CD4-positive, alpha-beta T cell treated with Interleukin-6 at 100 ng/mL for 8 hours (primary cell): ENCODE results near the gene ABCA2.

Source experiments
- DNase-seq: peaks from one replicate; pipeline ENCODE4 v3.0.0-alpha.2; 2020; ENCODE audit warnings: mixed read lengths, low spot score

Gene ABCA2

DNA sequence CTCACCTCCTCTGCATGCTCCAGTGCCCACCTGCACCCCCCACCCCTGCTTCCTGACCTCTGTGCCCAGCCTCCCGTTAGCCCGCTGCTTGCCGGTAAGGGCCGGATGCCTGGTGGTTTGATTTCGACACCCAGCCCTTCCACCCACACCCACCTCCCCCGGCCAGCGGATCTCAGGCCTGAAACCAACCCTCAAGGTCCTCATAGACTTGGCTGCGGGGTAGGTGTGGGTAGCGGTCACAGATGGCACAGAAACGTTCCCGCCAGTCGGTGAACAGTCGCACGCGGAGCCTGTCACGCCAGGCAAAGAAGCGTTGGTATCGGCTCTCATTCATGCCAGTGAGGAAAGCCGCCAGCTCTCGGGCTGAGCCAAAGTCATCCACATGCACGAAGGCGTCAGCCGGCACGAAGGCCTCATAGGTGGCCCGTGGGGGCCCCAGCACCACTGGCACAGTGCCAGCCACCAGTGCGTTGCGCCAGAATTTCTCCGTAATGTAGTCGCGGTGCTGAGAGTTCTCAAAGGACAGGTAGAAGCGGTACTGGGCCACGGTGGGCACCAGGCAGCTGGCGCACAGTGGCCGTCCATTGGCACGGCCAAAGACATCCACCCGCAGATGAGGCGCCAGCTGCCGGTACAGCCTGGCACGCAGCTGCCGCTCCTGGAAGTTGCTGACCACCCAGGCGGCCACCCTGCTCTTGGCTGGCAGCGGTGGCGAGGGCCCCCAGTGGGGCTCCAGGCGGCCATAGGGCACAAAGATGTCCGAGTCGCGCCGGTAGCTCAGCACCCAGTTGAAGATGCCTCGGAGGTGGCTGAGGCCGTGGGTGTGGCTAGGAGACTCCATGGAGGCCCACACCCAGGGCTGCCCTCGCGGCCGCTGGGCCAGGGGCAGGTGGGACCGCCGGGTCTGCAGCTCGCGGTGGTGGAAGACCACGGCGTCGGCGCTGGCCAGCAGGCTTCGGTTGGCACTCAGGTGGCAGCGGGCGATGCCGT, 2.8 kb upstream of the ABCA2 start:
- DNase-seq, result peak; percentile 39

DNA sequence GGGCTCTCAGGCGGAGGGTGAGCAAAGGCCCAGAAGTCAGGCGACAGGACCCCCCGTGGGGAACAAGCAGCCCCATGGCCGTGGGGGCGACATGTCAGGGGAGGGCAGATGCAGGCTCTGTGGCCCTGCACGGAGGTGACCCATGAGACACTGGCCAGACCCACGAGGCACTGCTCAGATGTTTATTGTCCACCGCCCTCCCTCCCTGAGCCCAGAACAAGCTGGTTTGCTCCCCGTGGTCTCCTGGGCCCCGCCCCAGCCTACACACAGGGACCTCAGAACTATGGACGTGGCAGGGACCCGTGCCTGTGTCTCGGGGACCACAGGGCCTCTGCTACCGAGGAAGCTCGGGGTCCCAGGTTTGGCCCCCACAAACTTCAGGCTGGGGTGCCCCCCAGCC, 2.0 kb upstream of the ABCA2 start:
- DNase-seq, result no peak

DNA sequence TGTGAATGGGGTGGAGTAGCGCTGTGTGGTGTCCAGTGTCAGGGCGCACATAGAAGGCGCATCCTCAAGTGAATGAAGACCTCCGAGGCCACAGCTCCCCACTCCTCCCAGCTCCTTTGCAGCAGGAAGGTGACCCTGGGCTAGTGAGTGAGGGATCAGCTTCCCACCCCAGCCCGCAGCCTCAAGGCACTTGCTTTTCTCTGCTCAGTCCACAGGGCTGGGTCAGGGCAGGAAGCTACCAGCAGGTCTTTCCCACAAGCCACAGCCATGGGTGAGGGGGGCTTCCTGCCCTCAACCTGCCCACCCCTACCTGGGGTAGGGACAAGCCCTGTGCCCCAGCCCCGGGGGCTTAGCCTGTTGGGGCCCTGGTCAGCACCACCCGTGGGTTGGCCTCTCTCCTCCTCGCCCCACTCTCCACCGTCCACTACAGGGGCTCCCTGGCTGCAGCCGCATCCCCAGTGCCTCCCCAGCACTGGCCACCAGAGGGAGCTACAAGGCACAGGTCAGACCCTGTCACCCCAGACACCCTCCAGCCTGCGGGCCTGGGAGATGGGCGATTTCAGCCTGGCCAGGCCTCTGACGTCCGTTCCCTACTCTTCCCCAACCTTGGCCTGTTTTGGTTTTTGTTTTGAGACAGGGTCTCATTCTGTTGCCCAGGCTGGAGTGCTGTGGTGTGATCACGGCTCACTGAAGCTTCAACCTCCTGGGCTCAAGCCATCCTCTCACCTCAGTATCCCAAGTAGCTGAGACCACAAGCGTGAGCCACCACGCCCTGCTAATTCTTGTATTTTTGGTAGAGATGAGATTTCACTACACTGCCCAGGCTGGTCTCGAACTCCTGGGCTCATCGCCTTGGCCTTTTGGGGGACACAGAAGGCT, 1.3 kb upstream of the ABCA2 start:
- peak; percentile 58 for DNase-seq

GRCh38 chr9:137028263-137029057, 423 bp upstream of the ABCA2 start:
- DNase-seq, result peak; percentile 61

DNA sequence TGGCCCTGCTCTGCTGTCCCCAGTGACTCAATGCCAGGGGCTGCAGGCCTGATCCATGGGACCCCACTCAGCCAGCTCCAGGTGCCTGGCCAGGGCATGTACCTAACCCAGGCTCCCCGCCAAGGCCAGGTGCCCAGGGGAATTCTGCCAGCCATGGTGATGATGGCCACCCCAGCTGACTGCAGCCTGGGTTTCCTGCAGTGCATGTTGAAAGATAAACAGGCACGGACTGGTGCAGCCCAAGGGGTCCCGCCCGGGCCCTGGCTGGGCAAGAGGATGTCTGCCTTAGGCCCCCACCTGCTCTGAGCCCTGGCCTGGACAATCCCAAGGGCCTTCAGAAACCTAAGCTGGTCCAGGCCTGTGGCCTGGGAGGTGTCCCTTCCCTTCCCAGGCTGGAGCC, 1.2 kb downstream of the ABCA2 start:
- DNase-seq, result no peak

GRCh38 chr9:137026384-137026783, 1.7 kb downstream of the ABCA2 start:
- no peak for DNase-seq

DNA sequence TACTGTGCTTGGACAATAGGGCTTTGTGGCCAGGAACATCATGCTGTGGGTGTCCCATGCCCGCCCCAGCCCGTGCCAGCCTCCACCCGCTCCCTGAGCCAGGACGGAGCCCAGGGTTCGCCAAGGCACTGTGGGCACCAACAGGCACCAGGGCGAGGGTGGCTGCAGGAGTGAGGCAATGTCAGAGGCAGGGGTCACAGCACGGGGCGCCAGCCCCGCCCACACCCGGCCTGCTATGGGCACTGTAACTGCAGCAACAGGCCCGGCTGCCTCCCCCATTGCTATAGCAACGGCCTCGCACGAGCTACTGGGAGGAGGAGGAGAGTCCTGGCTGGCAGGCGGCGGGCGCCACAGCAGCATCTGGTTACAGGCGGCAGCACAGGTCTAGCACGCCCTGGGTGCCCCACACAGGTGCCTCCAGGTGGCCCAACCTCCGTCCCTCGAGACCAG, 2.5 kb downstream of the ABCA2 start:
- no peak for DNase-seq

DNA sequence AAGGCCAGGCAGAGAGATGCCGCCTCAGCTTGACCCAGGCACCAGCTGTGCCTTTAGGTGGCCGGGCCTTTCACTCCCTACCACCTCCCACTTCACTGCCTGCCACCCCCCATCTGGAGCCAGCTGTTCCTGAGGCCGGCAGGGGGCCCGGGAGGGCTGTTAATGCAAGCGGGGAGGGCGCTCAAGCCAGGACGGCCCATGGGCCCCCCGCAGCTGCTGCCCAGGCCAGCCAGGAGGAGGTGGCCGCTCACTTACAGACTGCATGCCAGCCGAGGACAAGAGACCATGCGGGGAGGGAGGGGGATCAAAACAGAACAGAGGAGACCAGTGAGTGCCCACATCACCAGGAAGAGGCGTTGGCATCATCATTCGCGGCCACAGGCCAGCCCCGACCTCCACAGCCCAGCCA, 4.5 kb downstream of the ABCA2 start:
- no peak for DNase-seq

DNA sequence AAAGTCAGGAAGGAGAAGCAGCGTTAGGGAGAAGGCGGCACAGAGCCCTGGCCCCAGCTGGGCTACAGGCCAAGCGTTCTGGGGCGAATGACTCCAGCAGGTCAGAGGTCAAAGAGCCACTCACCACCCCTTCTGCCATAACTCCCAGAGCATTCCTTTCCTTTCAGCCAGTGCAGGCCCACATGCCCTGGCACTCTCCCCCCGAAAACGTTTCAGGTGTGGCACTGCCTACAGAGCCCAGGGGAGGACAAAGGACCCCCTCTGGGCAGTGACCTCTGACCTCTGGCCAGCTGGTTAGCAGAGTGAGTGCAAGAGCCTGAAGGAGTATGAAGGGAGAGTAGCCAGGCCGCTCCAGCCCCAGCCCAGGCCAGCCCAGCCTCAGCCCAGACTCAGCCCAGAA, 4.9 kb downstream of the ABCA2 start:
- no peak for DNase-seq

DNA sequence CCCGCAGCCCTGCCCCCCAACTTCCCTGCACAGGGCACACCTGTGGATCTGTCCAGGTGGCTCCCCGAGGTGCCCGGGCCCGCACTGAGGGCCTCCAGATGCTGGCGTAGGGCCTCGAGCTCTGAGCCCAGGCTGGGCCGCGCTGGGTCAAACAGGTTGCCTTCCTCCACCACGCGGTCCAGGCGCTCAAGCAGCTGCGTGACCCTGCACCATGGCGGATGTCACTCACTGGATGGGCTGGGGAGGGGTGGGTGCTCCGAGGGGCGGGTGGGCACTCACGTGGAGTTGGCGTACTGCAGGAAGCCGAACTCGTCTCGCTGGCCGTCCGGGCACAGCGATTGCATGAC, 5.4 kb downstream of the ABCA2 start:
- DNase-seq, result no peak

DNA sequence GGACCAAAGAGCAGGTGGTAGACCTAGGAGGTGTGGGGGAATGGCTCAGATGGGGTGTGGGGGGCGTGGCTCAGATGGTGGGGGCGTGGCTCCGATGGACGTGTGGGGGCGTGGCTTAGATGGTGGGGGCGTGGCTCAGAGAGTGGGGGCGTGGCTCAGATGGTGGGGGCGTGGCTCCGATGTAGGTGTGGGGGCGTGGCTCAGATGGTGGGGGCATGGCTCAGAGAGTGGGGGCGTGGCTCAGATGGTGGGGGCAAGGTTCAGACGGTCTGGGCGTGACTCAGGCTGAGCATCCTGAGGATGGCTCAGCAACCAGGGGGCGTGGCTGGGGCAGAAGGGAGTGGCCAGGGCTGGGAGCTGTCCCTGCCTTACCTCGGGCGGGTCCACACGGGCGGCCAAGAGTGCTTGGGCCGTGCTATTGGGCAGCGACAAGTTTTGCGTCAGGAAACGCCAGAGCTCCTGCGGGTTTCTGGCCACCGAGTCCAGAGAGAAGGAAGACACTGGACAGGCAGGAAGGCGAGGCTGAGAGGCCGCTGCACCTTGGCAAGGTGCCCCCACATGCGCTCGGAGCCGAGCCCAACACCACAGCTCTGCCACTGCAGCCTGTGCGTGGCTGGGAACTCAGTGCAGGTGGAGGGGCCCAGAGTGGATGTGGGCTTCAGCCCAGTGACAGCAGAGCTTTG, 5.9 kb downstream of the ABCA2 start:
- peak; percentile 63 for DNase-seq

DNA sequence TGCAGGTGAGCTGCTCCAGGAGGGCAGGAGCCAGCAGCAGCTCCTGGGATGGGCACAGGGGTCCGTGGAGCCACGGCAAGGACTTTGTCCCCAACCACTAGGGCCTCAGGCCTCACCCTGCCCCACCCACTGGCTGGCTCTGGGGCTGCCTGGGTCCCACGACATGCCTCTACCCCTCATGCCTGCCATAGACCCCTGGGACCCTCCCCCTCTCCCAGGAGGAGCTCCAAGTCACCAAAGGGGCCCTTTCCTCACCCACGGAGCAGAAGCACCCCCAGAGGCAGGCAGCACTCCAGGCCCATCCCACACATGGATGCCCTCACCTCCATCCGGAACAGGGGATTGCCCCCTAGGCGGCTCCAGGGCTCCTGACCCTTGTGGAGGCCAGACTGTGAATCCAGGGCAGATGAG, 6.5 kb downstream of the ABCA2 start:
- no peak for DNase-seq

- DNase-seq, result no peak
Observed at GRCh38 chr9:137020771-137021567, 7.1 kb downstream of the ABCA2 start.

DNA sequence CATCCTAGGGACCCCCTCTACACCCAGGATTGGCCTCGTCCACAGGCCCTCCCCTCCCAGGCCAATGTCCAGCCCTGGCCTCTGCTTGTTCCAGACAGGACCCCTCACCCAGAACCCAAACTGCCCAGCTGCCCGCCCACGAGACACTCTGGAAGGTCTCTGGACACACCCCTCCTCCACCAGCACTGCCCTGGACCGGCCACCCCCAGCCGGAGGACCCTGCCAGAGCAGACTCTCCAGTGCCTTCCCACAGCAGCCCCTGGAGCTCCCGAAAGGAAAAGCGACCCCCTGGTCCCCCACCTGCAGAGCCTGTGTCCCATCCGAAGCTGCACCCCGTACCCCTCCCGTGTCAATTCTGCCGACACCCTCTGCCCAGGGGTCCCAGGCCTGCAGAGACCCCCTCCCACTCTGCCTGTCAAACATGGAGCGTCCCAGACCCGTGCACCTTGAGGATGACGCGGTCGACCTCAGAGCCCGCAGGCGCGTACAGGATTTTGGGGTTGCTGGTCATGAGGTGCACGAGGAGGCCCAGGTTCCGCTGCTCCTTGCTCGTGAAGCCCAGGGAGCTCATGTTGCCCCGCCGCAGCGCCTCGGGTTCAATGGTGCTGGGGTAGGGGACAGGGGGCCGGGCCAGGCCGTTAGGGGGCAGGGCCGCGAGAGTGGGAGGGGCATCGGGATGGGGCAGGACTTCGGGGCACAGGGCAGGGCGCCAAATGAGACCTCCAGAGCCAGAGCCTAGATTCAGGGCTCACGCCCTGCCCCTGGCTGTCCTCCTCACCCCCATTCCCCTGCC, 8.0 kb downstream of the ABCA2 start:
- DNase-seq, result no peak

DNA sequence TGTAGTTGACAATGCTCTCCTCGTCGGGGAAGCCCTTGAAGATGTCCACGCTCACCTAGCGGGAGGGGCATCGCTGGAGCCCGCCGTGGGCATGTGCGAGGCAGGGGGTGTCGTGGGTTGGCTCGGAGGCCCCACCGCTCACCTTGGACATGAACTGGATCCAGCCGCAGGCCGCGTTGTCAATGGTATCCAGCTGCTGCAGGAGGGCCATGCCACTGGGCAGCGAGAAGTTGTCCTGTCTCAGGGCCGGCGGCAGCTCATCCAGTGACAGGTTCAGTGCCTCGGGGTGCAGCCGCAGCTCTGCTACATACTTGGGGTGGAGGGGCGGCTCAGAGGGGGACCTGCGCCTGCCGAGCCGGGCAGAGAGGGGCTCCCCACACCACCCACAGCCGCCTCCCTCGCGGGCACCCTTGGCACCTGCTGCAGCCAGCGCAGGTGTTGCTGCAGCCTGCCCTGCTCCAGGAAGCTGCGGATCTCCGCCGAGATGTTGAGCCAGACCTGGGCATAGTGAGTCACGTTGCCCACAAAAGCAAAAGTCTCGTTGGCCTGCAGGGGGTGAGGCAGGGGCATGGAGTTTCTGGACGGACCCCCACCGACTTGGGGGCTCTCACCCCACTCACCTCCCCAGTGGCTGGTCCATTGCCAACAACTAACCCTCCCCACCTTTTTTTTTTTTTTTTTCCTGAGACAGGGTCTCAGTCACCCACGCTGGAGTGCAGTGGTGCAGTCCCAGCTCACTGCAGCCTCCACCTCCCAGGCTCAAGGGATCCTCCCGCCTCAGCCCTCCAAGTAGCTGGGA, 9.1 kb downstream of the ABCA2 start:
- no peak for DNase-seq

DNA sequence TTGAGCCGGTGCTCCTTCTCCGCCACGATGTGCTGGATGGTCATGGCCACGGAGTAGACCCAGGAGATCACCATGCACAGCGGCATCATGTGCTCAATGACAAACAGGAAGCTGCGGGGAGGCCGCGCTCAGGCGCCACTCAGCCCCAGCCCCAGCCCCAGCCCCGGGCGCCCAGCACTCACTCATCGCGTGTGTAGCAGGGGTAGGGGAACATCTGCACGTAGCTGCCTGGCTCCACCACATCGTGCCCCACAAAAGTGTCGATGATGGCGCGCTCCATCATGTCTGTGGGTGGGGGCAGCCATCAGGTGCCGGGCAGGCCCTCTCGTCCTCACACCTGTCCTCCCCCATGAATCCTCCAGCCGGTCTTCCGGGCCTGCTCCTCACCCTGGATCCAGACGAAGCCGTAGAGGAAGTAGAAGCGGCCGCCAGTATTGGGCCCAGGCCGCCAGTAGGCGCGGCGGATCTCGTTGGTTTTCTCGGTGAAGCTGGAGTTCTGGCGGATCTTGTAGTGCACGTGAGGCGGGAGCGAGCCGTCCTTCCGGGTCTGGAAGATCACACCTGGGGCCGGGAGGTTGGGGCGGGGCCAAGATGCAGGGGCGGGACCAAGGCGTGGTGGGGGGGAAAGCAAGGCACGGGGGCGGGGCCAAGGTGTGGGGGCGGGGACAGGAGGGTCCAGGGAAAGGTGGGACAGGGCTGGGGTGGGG, 10.1 kb downstream of the ABCA2 start:
- no peak for DNase-seq

DNA sequence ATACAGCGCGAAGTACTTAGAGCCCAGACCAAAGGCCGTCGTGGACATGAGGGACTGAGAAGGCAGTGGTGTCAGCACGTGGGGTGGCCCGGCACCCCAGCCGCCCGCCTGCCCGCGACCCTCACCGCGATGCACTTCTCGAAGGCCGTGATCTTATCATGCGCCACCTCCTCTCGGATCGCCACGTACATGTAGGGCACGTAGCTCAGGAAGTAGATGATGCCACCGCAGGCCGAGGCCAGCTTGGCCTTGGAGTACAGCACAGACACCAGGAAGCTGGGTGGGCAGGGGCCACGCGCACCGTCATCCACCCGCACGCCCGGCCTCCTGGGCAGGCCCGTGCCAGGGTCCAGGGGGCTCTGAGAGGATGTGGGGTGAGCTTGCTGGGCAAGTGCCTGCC, 11.0 kb downstream of the ABCA2 start:
- no peak for DNase-seq

DNA sequence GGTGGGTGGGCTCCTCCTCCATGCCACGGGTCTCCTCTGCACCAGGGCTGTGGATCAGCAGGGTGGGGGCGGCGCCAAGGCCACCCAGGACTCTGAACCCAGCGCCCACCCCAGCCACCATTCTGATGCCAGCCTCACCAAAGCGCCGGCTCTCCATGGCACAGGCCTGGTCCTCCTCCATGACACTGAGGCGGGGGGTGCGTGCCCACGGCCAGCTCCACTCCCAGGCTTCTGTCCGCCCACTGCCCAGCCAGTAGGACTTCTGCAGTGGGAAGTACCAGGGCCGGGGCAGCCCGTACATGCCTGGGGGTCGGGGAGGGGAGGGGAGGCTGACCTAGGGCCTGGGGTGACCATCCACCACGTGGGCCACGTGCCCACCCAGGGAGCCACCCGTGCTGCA, 11.6 kb downstream of the ABCA2 start:
- DNase-seq, result no peak
